Neural cell (in vitro differentiated cells): ENCODE measurements around the gene ICA1L. TPM values are rescaled to one million over a fixed set of nuclear protein-coding genes. Genes with fewer than 3 reads are reported as not detected.

Source experiments
- H2AFZ ChIP-seq: fragments of 200-600, 300-800 bp; sonication (generic), shearing (Covaris generic); 2 replicates; pipeline ENCODE4 v1.6.0; 2014; ENCODE audit warnings: low read depth, mild to moderate bottlenecking, antibody characterized with exemption, low read length, moderate library complexity
- H3F3A ChIP-seq: fragments of 200-600 bp; shearing (Covaris generic); 2 replicates; pipeline ENCODE4 v1.6.1; 2016; ENCODE audit warnings: mild to moderate bottlenecking, moderate library complexity, mixed read lengths, antibody characterized with exemption, low read length; ENCODE audit not compliant: insufficient read depth, poor library complexity, severe bottlenecking
- H3K27ac ChIP-seq: fragments of 200-600, 300-800 bp; sonication (generic), shearing (Covaris generic); 2 replicates; pipeline ENCODE4 v1.5.1; 2014; ENCODE audit warnings: mild to moderate bottlenecking, low read length, moderate library complexity
- H3K27me3 ChIP-seq: fragments of 300-800, 200-600 bp; sonication (generic), shearing (Covaris generic); 2 replicates; pipeline ENCODE4 v1.6.0; 2014; ENCODE audit warnings: mild to moderate bottlenecking, low read depth, low read length, moderate library complexity; ENCODE audit not compliant: insufficient read depth
- H3K36me3 ChIP-seq: fragments of 300-800, 200-600 bp; sonication (generic), shearing (Covaris generic); 2 replicates; pipeline ENCODE4 v1.5.1; 2014; ENCODE audit warnings: mild to moderate bottlenecking, antibody characterized with exemption, low read length, moderate library complexity; ENCODE audit not compliant: insufficient read depth
- H3K4me2 ChIP-seq: fragments of 300-800, 200-600 bp; sonication (generic), shearing (Covaris generic); 2 replicates; pipeline ENCODE4 v1.6.0; 2014; ENCODE audit warnings: mild to moderate bottlenecking, low read length
- H3K4me3 ChIP-seq: fragments of 300-800, 200-600 bp; sonication (generic), shearing (Covaris generic); 2 replicates; pipeline ENCODE4 v1.5.1; 2014; ENCODE audit warnings: mild to moderate bottlenecking, low read length, moderate library complexity
- H3K79me2 ChIP-seq: fragments of 200-600 bp; shearing (Covaris generic); replicated peaks from 2 replicates; pipeline ENCODE4 v1.6.0; 2014; ENCODE audit warnings: mild to moderate bottlenecking, low read length, moderate library complexity; ENCODE audit not compliant: insufficient read depth
- H3K9ac ChIP-seq: fragments of 300-800, 200-600 bp; sonication (generic), shearing (Covaris generic); 2 replicates; pipeline ENCODE4 v1.6.1; 2016; ENCODE audit warnings: mild to moderate bottlenecking, low read length, mixed read lengths
- H3K9me2 ChIP-seq: fragments of 200-600 bp; shearing (Covaris generic); 2 replicates; pipeline ENCODE4 v1.6.1; 2016; ENCODE audit warnings: mild to moderate bottlenecking, low read length, mixed read lengths; ENCODE audit not compliant: insufficient read depth
- H3K9me3 ChIP-seq: fragments of 200-600, 300-800 bp; sonication (generic), shearing (Covaris generic); 2 replicates; pipeline ENCODE4 v1.6.1; 2016; ENCODE audit warnings: mild to moderate bottlenecking, mixed run types, low read length, moderate library complexity, mixed read lengths
- H4K20me1 ChIP-seq: fragments of 200-600 bp; shearing (Covaris generic); 2 replicates; pipeline ENCODE4 v1.6.1; 2016; ENCODE audit warnings: mild to moderate bottlenecking, mixed run types; ENCODE audit not compliant: insufficient read depth
- CTCF ChIP-seq: fragments of 450-650 bp; IDR thresholded peaks from 2 replicates; pipeline ENCODE4 v1.5.1; 2014; ENCODE audit warnings: antibody characterized with exemption, mild to moderate bottlenecking, moderate library complexity; ENCODE audit not compliant: poor library complexity, severe bottlenecking
- EP300 ChIP-seq: fragments of 450-650 bp; conservative IDR thresholded peaks from 2 replicates; pipeline ENCODE4 v1.6.1; 2014; ENCODE audit warnings: antibody characterized with exemption, mild to moderate bottlenecking, moderate library complexity; ENCODE audit not compliant: poor library complexity, severe bottlenecking
- EZH2 ChIP-seq: fragments of 200-600, 300-800 bp; shearing (Covaris generic), sonication (generic); IDR thresholded peaks from 2 replicates; pipeline ENCODE4 v1.6.1; 2014; ENCODE audit warnings: antibody characterized with exemption, low read length, borderline replicate concordance, mild to moderate bottlenecking; ENCODE audit not compliant: insufficient read depth, poor library complexity, severe bottlenecking
- MXI1 ChIP-seq: fragments of 450-650 bp; conservative IDR thresholded peaks from 2 replicates; pipeline ENCODE4 v1.6.1; 2014; ENCODE audit warnings: antibody characterized with exemption, mild to moderate bottlenecking; ENCODE audit not compliant: poor library complexity, severe bottlenecking
- POLR2AphosphoS5 ChIP-seq: IDR thresholded peaks from 2 replicates; pipeline ENCODE4 v1.6.1; 2012
- RAD21 ChIP-seq: fragments of 450-650 bp; conservative IDR thresholded peaks from 2 replicates; pipeline ENCODE4 v1.6.1; 2014; ENCODE audit warnings: antibody characterized with exemption, mild to moderate bottlenecking, moderate library complexity
- REST ChIP-seq: IDR thresholded peaks from 2 replicates; pipeline ENCODE4 v1.6.1; 2012; ENCODE audit warnings: borderline replicate concordance
- SMC3 ChIP-seq: fragments of 450-650 bp; conservative IDR thresholded peaks from 2 replicates; pipeline ENCODE4 v1.6.1; 2014; ENCODE audit warnings: antibody characterized with exemption, mild to moderate bottlenecking, moderate library complexity; ENCODE audit not compliant: poor library complexity
- TAF1 ChIP-seq: IDR thresholded peaks from 2 replicates; pipeline ENCODE4 v1.6.1; 2012; ENCODE audit warnings: low read depth
- polyA plus RNA-seq: library from polyadenylated mRNA; depleted of rRNA; stranded (reverse); fragments of >200 nt; gene quantifications from 2 replicates; pipeline ENCODE4 v1.2.3, GENCODE V29; 2014

The ICA1L gene
- polyA plus RNA-seq, 1 donor from 2014 or later: 61.4 TPM

- no peak overlapping the region for H3K9ac ChIP-seq
- no peaks in the 10 kb centered on the region for H4K20me1 ChIP-seq
- no peak overlapping the region for H3K4me3 ChIP-seq
- peaks cover 9% of the 10 kb centered on the region for H3K36me3 ChIP-seq
- no peaks in the 10 kb centered on the region for H3K27me3 ChIP-seq
- no peak for TF ChIP-seq CTCF
- no peak for TF ChIP-seq MXI1
- no peak for TF ChIP-seq POLR2AphosphoS5
- TF ChIP-seq TAF1: no peak
- TF ChIP-seq REST: no peak
- TF ChIP-seq EZH2: no peak
- TF ChIP-seq EP300: no peak
- no peak for TF ChIP-seq SMC3
- TF ChIP-seq RAD21: no peak
- no peaks in the 10 kb centered on the region for H3F3A ChIP-seq
- no peaks in the 10 kb centered on the region for H3K79me2 ChIP-seq
- no peaks in the 10 kb centered on the region for H3K9me3 ChIP-seq
- no peak overlapping the region for H3K27ac ChIP-seq
- no peak overlapping the region for H2AFZ ChIP-seq
- H3K9me2 ChIP-seq: no peaks in the 10 kb centered on the region
- no peak overlapping the region for H3K4me2 ChIP-seq
These were observed 99.7 kb downstream of the ICA1L start for GRCh38 chr2:202771741-202772460.

GRCh38 chr2:202771336-202771735 is 100.2 kb downstream of the ICA1L start:
- Histone ChIP-seq H3K27ac (no peak overlapping the region), H3K36me3 (peaks cover 9% of the 10 kb centered on the region), H3K4me2 (no peak overlapping the region), H3K9me2 (no peaks in the 10 kb centered on the region), H3K27me3 (no peaks in the 10 kb centered on the region), H3K9ac (no peak overlapping the region), H4K20me1 (no peaks in the 10 kb centered on the region), H2AFZ (no peak overlapping the region), H3K4me3 (no peak overlapping the region), H3K79me2 (no peaks in the 10 kb centered on the region), H3K9me3 (no peaks in the 10 kb centered on the region), H3F3A (no peaks in the 10 kb centered on the region)
- no peak for TF ChIP-seq RAD21
- no peak for TF ChIP-seq TAF1
- no peak for TF ChIP-seq REST
- TF ChIP-seq CTCF: no peak
- TF ChIP-seq MXI1: no peak
- no peak for TF ChIP-seq EZH2
- TF ChIP-seq POLR2AphosphoS5: no peak
- TF ChIP-seq SMC3: no peak
- no peak for TF ChIP-seq EP300
